Epithelial cell of esophagus (primary cell): Measurements from ENCODE around the gene ZNF580.

Experiments
- DNase-seq: peaks from one replicate; pipeline ENCODE4 v3.0.0; 2010; ENCODE audit warnings: low read depth
- H3K4me3 ChIP-seq: 2 replicates; pipeline ENCODE4 v1.5.1; 2011; ENCODE audit warnings: mild to moderate bottlenecking, low read length, control low read depth
- CTCF ChIP-seq: IDR thresholded peaks from 2 replicates; pipeline ENCODE4 v1.5.1; 2011; ENCODE audit warnings: low read depth, mild to moderate bottlenecking, low read length, control low read depth, inconsistent platforms; ENCODE audit not compliant: insufficient read depth; ENCODE audit errors: missing control alignments

ZNF580 gene

GRCh38 chr19:55606817-55607216, 34.0 kb upstream of the ZNF580 start:
- TF ChIP-seq CTCF = no peak
- H3K4me3 ChIP-seq = peak overlapping the region; percentile 79
- DNase-seq = no peak

GRCh38 chr19:55609326-55609725, 31.5 kb upstream of the ZNF580 start:
- no peak overlapping the region for H3K4me3 ChIP-seq
- DNase-seq = no peak
- no peak for TF ChIP-seq CTCF

- no peak for TF ChIP-seq CTCF
- H3K4me3 ChIP-seq = no peak overlapping the region
Measured at GRCh38 chr19:55611300-55611982, 29.4 kb upstream of the ZNF580 start.

GRCh38 chr19:55611983-55612645, 28.7 kb upstream of the ZNF580 start:
- TF ChIP-seq CTCF = no peak
- DNase-seq = no peak
- H3K4me3 ChIP-seq = no peak overlapping the region

More at GRCh38 chr19:55611300-55611982, 29.4 kb upstream of the ZNF580 start:
- DNase-seq = no peak

GRCh38 chr19:55613396-55613795, 27.4 kb upstream of the ZNF580 start:
- no peak for TF ChIP-seq CTCF
- no peak overlapping the region for H3K4me3 ChIP-seq
- no peak for DNase-seq

- H3K4me3 ChIP-seq = no peak overlapping the region
- DNase-seq = no peak
- no peak for TF ChIP-seq CTCF
Measured at GRCh38 chr19:55613930-55614710, 26.7 kb upstream of the ZNF580 start.
